Bone marrow (tissue), 2 donors: ENCODE results near the gene CLK3.
"Not testable (repeated sequence)": the region's sequence is repeated elsewhere in the genome, so short reads cannot be mapped to it uniquely, and the experiment has no call there.

Source experiments
- DNase-seq, 2 donors: peaks; one replicate each; lab custom pipeline; 2025; lab: John Stamatoyannopoulos, UW

The CLK3 gene

DNA sequence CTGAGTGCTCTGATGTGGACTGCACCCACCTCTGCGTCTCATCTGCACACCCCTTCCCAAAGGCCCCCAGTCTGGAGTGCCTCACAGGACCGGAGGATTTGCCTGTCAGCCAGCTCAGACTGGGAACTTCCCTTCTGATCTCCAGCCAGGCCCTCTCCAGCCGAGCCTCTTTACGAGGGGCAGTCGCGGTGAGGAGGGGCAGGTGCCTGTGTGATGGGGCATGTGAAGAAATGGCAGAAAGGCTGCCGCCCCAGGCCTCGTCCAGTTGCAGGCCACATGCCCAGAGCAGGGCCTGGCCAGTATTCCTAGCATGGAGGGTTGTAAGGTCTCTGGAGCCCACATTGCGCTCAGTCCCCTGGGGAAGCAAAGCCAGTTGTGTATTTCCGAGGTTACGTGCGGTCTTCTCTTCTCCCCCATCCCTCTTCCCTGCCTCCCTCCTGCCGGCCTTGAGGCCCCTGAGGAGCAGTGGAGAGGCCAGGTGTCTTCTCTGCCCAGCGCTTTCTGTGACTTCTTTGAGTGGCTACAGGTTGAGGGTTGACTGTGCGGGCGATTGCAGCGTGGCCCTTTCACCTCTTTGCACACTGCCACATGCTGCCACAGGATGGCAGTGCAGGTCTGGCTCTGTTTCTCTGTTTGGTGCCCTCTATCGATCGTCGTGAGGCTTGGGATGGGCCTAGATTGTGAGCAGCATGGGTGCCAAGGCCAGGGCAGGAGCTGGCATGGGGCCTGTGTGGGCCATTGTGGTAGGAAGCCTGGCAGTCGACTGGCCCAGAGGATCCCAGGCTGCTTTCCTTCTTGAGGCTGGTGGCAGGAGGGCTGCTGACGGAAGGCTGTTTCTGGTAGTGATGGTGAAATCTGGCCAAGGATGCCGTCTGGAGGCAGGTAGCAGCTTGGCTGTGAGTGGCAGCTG lies 5.3 kb downstream of the CLK3 start:
- DNase-seq: peak; percentile 21 to 63

GRCh38 chr15:74621546-74621920 lies 5.9 kb downstream of the CLK3 start:
- DNase-seq: no peak

DNA sequence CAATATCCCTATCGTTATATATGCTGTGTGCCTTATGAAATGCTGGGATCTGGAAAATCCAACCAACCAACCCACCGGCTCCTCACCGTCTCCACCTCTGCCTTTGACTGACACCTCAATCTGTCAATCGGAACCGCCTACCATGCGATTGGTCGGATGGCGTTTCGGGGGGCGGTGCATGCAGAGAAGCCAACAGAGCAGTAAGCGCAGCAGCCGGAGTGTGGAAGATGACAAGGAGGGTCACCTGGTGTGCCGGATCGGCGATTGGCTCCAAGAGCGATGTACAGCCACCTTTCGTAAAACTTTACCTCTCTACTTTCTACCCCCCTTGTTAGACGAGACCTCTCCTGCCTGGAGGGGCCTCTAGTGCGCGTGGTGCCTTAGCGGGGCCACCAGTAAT lies 6.3 kb downstream of the CLK3 start:
- DNase-seq: no peak

GRCh38 chr15:74622758-74623157 lies 7.1 kb downstream of the CLK3 start:
- no peak for DNase-seq

- no peak for DNase-seq
Measured at GRCh38 chr15:74624020-74624602, 8.5 kb downstream of the CLK3 start.

DNA sequence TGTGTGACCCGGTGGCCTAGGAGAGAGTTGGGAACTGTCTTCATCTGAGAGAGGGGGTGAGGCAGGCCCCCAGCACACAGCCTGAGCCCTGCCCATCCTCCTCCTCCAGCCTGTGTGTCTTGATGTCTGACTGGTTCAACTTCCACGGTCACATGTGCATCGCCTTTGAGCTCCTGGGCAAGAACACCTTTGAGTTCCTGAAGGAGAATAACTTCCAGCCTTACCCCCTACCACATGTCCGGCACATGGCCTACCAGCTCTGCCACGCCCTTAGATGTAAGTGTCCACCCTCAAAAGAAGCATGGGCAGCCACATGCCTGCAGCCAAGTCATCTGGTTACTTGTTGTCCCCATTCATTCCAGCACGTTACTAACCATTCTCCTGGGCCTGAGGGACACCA lies 10.1 kb downstream of the CLK3 start:
- DNase-seq: no peak

- DNase-seq: no peak
Measured at GRCh38 chr15:74626336-74626735, 10.7 kb downstream of the CLK3 start.

GRCh38 chr15:74626752-74627692 lies 11.4 kb downstream of the CLK3 start:
- DNase-seq: no peak

GRCh38 chr15:74627766-74628165 lies 12.1 kb downstream of the CLK3 start:
- no peak for DNase-seq

GRCh38 chr15:74628199-74628598 lies 12.6 kb downstream of the CLK3 start:
- DNase-seq: no peak

DNA sequence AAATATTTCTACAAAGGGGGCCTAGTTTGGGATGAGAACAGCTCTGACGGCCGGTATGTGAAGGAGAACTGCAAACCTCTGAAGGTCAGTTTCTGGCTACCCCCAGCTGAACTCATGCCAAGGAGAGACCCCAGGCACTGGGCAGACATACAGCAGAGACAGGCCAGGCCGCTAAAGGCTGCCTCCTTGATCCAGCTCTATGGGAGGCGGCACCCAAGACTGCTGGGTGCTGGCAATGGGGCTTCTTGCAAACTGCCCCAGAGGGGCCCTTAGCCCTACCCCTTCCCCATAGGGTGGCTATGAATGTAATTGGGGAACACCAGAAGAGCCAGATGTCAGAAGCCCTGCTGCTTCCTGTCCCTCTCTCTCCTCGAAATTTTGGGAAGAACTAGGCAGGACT lies 13.3 kb downstream of the CLK3 start:
- no peak for DNase-seq

DNA sequence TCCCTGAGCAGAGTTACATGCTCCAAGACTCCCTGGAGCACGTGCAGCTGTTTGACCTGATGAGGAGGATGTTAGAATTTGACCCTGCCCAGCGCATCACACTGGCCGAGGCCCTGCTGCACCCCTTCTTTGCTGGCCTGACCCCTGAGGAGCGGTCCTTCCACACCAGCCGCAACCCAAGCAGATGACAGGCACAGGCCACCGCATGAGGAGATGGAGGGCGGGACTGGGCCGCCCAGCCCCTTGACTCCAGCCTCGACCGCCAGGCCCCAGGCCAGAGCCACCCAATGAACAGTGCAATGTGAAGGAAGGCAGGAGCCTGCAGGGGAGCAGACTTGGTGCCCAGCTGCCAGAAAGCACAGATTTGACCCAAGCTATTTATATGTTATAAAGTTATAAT lies 14.1 kb downstream of the CLK3 start:
- not testable (repeated sequence) for DNase-seq

DNA sequence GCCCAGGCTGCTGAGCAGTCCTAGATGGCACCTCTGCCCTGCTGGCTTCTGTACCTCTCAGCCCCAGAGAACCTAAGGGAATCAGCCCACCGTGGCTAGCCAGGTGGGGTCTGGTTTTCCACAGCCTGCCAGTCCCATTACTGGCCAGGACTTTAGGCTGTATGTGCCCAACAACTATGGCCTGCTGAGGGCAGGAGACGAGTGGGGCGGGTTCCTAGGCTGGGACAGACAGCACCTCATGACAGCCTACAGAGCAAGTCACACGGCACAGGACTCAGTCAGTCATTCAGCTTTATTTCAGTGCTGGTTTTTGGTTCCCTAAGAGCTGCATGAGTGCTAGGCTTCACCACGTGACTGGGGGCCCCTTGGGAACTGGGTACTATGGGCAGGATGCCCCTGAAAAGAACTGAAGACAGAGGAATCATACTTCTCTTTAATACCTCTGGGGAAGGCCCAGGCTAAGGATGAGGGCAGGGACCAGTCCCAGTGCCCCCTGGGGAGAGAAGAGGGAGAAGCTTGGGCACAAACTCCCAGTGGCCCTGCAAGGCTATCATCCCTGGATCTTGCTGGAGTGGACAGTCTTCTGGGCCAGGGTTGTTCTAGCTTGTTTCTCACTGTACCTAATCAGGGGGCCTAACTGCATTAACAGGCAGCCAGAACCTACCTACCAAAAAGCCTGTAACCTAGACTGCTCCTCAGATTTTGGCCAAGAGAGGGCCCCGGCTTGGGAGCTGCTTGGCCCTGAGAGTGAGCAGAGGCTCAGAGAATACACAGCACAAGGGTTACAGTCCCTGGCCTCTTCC lies 14.8 kb downstream of the CLK3 start:
- no peak for DNase-seq

DNA sequence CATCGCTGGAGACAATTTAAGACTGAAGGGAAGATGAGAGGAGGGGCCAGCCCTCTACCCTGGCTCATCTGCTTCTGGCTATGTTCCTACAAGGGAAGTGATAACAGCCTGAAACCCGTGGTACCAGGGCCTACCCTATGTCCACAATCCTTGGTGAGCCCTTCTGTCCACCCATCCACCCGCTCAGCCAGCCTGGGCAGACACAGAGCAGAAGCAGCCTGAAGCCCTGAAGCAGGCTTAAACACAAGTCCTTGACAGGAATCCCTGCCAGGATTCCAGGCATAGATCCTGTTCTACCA lies 15.4 kb downstream of the CLK3 start:
- DNase-seq: no peak

DNA sequence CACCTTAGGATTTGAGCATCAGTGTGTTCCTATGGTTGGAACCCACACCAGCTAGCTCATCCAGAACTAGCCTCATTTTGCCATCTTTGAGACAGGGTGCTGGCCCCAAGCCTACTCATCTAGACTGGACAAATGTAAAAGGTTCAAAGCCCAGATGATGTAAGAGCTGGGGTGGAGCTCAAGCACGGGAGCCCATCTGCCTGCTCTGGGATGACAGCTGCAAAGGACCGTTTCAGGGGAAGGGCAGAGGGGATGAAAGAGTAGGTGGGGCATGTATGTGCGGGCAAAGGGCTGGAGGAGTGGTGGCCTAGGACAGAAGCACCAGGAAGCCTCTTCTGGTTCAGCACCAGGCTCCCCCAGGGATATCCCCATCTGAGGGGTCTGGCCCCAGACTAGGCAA lies 15.8 kb downstream of the CLK3 start:
- DNase-seq: no peak

DNA sequence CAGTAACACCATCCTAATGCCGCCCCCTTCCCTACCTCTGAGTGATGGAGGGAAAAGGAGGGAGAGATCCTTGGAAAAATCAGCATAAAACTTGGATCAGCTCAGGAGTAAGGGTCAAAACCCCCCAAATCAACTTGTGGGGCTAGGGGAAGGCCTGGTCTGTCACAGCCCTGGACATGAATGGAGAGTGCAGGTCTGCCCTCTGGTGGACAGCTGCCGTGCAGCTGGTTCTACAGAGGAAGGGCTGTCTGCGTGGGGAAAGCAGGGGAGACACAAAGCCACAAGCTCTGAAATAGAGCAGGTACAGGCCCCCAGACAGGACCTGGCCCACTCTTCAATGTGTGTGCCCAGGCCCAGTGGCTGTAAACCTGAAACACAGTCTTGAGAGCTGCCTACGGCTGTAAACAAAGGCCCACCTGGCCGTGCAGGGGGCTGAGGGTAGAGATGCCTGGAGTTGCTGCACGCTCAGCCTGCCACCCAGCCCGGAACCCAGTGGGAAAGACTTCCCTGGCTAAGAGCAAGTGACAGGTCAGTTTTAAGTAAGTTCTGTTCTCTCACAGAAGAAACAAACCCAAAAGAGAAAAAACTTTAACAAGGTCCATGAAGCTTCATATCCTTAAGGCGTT lies 16.4 kb downstream of the CLK3 start:
- peak in 1 of 2 donors; percentile 15 for DNase-seq

DNA sequence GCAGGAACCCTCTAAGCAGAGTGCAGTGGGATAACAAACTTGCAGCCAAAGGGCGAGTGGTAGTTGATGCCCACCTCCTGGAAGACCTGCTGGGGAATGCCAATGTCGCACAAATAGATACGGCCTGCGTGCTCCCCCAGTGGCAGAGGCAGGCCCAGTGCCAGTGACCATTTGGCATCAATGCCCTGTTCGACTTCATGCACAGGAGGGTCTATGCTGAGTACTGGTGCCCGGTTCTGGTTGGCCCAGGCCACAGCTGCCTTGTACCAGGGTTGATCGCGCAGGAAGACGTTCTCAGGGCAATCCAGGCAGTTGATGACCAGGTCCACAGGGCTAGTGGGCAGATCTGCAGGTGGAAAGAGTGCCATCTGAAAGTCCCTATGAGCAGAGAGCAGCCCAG lies 17.0 kb downstream of the CLK3 start:
- no peak for DNase-seq

GRCh38 chr15:74633781-74634180 lies 18.1 kb downstream of the CLK3 start:
- no peak for DNase-seq

GRCh38 chr15:74635228-74635627 lies 19.6 kb downstream of the CLK3 start:
- DNase-seq: peak; percentile 21 to 26

- no peak for DNase-seq
Measured at GRCh38 chr15:74636984-74637383, 21.3 kb downstream of the CLK3 start.

GRCh38 chr15:74641151-74641550 lies 25.5 kb downstream of the CLK3 start:
- DNase-seq: no peak
